HAP-1 (cell line): ENCODE measurements around the gene PSMB1.

Experiments
- DNase-seq, 2 experiments: peaks; one replicate each; pipeline ENCODE4 v3.0.0-alpha.2; 2016 to 2020; ENCODE audit warnings: low spot score in 2 of 2
- H3K27me3 ChIP-seq: fragments of 250-450 bp; sonication (Bioruptor Pico); 2 replicates; pipeline ENCODE4 v1.5.1; 2020; ENCODE audit warnings: low read depth, mild to moderate bottlenecking, moderate library complexity
- H3K36me3 ChIP-seq: fragments of 250-450 bp; sonication (Bioruptor Pico); replicated peaks from 2 replicates; pipeline ENCODE4 v1.5.1; 2020; ENCODE audit warnings: mild to moderate bottlenecking
- H3K4me1 ChIP-seq: fragments of 250-450 bp; sonication (Bioruptor Pico); 2 replicates; pipeline ENCODE4 v1.5.1; 2020; ENCODE audit warnings: mild to moderate bottlenecking
- H3K4me3 ChIP-seq: fragments of 250-450 bp; sonication (Bioruptor Pico); 2 replicates; pipeline ENCODE4 v1.5.1; 2020; ENCODE audit warnings: mild to moderate bottlenecking, moderate library complexity
- H3K9me3 ChIP-seq: fragments of 250-450 bp; sonication (Bioruptor Pico); 2 replicates; pipeline ENCODE4 v1.5.1; 2020; ENCODE audit warnings: mild to moderate bottlenecking, moderate library complexity
- in situ Hi-C: fragments of 300-500 bp; cut with MboI; formaldehyde crosslinking; loops from 3 replicates; pipeline ENCODE4 v1.14.3; 2020; ENCODE audit warnings: low sequenced_read_pairs, inconsistent platforms, mixed read lengths

Gene PSMB1

GRCh38 chr6:170552765-170553533 is at the start of gene PSMB1:
PSMB1 (minus strand) TSS chr6:170553307; CDS start chr6:170553242, 65 bp downstream.
- H3K36me3 ChIP-seq = peaks cover 30% of the 10 kb centered on the region
- in situ Hi-C loops = no loop called here

GRCh38 chr6:170597278-170597677 is 44.2 kb upstream of the PSMB1 start:
- no peaks in the 10 kb centered on the region for H3K9me3 ChIP-seq
- H3K4me3 ChIP-seq = no peak overlapping the region
- DNase-seq = no peak
- no peaks in the 10 kb centered on the region for H3K4me1 ChIP-seq
- in situ Hi-C loops = no loop called here
- no peaks in the 10 kb centered on the region for H3K27me3 ChIP-seq
- no peaks in the 10 kb centered on the region for H3K36me3 ChIP-seq

More at GRCh38 chr6:170552765-170553533, at the start of gene PSMB1:
- DNase-seq = peak; percentile 91 to 94
- H3K9me3 ChIP-seq = no peaks in the 10 kb centered on the region
- H3K4me1 ChIP-seq = peaks cover 15% of the 10 kb centered on the region
- no peaks in the 10 kb centered on the region for H3K27me3 ChIP-seq
- peak within 1 kb of the TSS; percentile 89 for H3K4me3 ChIP-seq

GRCh38 chr6:170596426-170596825 is 43.3 kb upstream of the PSMB1 start:
- Histone ChIP-seq H3K9me3 (no peaks in the 10 kb centered on the region), H3K4me3 (no peak overlapping the region), H3K36me3 (no peaks in the 10 kb centered on the region), H3K27me3 (no peaks in the 10 kb centered on the region), H3K4me1 (no peaks in the 10 kb centered on the region)
- in situ Hi-C loops = no loop called here
- DNase-seq = no peak

- Histone ChIP-seq H3K4me1 (no peaks in the 10 kb centered on the region), H3K9me3 (no peaks in the 10 kb centered on the region), H3K27me3 (no peaks in the 10 kb centered on the region; the same call in 1 of the 2 replicates), H3K36me3 (no peaks in the 10 kb centered on the region), H3K4me3 (no peak overlapping the region)
- in situ Hi-C loops = no loop called here
- no peak for DNase-seq
These were observed 37.6 kb upstream of the PSMB1 start for GRCh38 chr6:170590725-170591124.

- in situ Hi-C loops = no loop called here
- H3K27me3 ChIP-seq = no peaks in the 10 kb centered on the region; the same call in 1 of the 2 replicates
- DNase-seq = peak in 1 of 2 experiments; percentile 13
- H3K9me3 ChIP-seq = no peaks in the 10 kb centered on the region
- peak overlapping the region; percentile 84 for H3K4me3 ChIP-seq
- peaks cover 6% of the 10 kb centered on the region; the same call in 1 of the 2 replicates for H3K4me1 ChIP-seq
- H3K36me3 ChIP-seq = peaks cover 35% of the 10 kb centered on the region
These were observed 31.9 kb upstream of the PSMB1 start for GRCh38 chr6:170584954-170585498.

GRCh38 chr6:170584181-170584953 is 31.3 kb upstream of the PSMB1 start, which contains the start of gene PDCD2:
PDCD2 (minus strand) TSS chr6:170584637; CDS start chr6:170584581, 56 bp downstream.
- H3K4me3 ChIP-seq = peak within 1 kb of the TSS; percentile 84
- in situ Hi-C loops = no loop called here
- H3K4me1 ChIP-seq = peaks cover 6% of the 10 kb centered on the region; the same call in 1 of the 2 replicates
- H3K27me3 ChIP-seq = no peaks in the 10 kb centered on the region; the same call in 1 of the 2 replicates
- H3K9me3 ChIP-seq = no peaks in the 10 kb centered on the region
- H3K36me3 ChIP-seq = peaks cover 38% of the 10 kb centered on the region
- peak; percentile 92 to 94 for DNase-seq

GRCh38 chr6:170583756-170584180 is 30.7 kb upstream of the PSMB1 start:
- Histone ChIP-seq H3K9me3 (no peaks in the 10 kb centered on the region), H3K27me3 (no peaks in the 10 kb centered on the region; the same call in 1 of the 2 replicates), H3K4me1 (peaks cover 6% of the 10 kb centered on the region; the same call in 1 of the 2 replicates), H3K36me3 (peaks cover 44% of the 10 kb centered on the region), H3K4me3 (peak overlapping the region; percentile 84)
- in situ Hi-C loops = no loop called here
- peak in 1 of 2 experiments; percentile 5 for DNase-seq

GRCh38 chr6:170578909-170579308 is 25.8 kb upstream of the PSMB1 start:
- in situ Hi-C loops = no loop called here
- Histone ChIP-seq H3K9me3 (no peaks in the 10 kb centered on the region), H3K4me3 (no peak overlapping the region), H3K36me3 (peaks cover 71% of the 10 kb centered on the region), H3K27me3 (no peaks in the 10 kb centered on the region), H3K4me1 (peaks cover 2% of the 10 kb centered on the region; the same call in 1 of the 2 replicates)
- DNase-seq = no peak

GRCh38 chr6:170575250-170575649 is 22.1 kb upstream of the PSMB1 start:
- no peaks in the 10 kb centered on the region for H3K27me3 ChIP-seq
- peaks cover 74% of the 10 kb centered on the region for H3K36me3 ChIP-seq
- DNase-seq = no peak
- H3K4me3 ChIP-seq = no peak overlapping the region
- no peaks in the 10 kb centered on the region for H3K9me3 ChIP-seq
- in situ Hi-C loops = no loop called here
- H3K4me1 ChIP-seq = no peaks in the 10 kb centered on the region

GRCh38 chr6:170572704-170573466 is 19.8 kb upstream of the PSMB1 start:
- in situ Hi-C loops = no loop called here
- H3K36me3 ChIP-seq = peaks cover 71% of the 10 kb centered on the region
- H3K4me3 ChIP-seq = no peak overlapping the region
- no peak for DNase-seq
- H3K27me3 ChIP-seq = no peaks in the 10 kb centered on the region
- no peaks in the 10 kb centered on the region for H3K4me1 ChIP-seq
- H3K9me3 ChIP-seq = no peaks in the 10 kb centered on the region

GRCh38 chr6:170564936-170565530 is 11.9 kb upstream of the PSMB1 start:
- in situ Hi-C loops = no loop called here
- Histone ChIP-seq H3K9me3 (no peaks in the 10 kb centered on the region), H3K4me3 (no peak overlapping the region), H3K4me1 (peaks cover 11% of the 10 kb centered on the region), H3K36me3 (peaks cover 45% of the 10 kb centered on the region), H3K27me3 (no peaks in the 10 kb centered on the region)
- peak; percentile 74 to 92 for DNase-seq

GRCh38 chr6:170561555-170561954 is 8.4 kb upstream of the PSMB1 start:
- DNase-seq = no peak
- no peak overlapping the region for H3K4me3 ChIP-seq
- H3K9me3 ChIP-seq = no peaks in the 10 kb centered on the region
- peaks cover 11% of the 10 kb centered on the region for H3K4me1 ChIP-seq
- peaks cover 34% of the 10 kb centered on the region for H3K36me3 ChIP-seq
- H3K27me3 ChIP-seq = no peaks in the 10 kb centered on the region
- in situ Hi-C loops = no loop called here

GRCh38 chr6:170555305-170555704 is 2.2 kb upstream of the PSMB1 start:
- no peak for DNase-seq
- no peaks in the 10 kb centered on the region for H3K27me3 ChIP-seq
- peaks cover 17% of the 10 kb centered on the region for H3K36me3 ChIP-seq
- peaks cover 15% of the 10 kb centered on the region for H3K4me1 ChIP-seq
- in situ Hi-C loops = no loop called here
- H3K9me3 ChIP-seq = no peaks in the 10 kb centered on the region
- peak overlapping the region; percentile 89 for H3K4me3 ChIP-seq
